ENCODE results near the gene CXCL17.
"Not testable (repeated sequence)": the region's sequence is repeated elsewhere in the genome, so short reads cannot be mapped to it uniquely, and the experiment has no call there.

The CXCL17 gene, protein sequence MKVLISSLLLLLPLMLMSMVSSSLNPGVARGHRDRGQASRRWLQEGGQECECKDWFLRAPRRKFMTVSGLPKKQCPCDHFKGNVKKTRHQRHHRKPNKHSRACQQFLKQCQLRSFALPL

GRCh38 chr19:42442833-42443232 is at the start of gene CXCL17:
TSS of gene CXCL17 (minus strand) at chr19:42442946. CDS start at chr19:42442832, 114 bp downstream.
- no peak for DNase-seq

- DNase-seq, result no peak
Observed at GRCh38 chr19:42488783-42489521, 46.2 kb upstream of the CXCL17 start.

DNA sequence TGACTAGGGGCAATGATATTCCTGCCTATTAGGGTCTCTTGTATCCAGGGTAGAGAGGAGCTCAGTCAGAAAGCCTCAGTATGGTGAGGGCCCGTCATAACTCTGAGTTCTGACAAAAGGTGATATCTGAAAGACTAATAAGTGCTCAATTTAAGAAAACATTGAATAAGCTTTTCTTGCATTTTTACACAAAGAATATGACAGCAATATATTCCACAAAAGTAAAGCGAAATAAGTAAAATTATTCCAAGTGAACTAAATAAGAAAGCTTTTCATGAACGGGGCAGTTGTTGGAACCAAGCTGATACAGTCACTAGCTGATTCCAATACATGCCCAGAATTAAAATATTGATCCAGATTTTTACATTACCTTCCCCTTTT is 45.0 kb upstream of the CXCL17 start:
- no peak for DNase-seq

GRCh38 chr19:42487032-42487797 is 44.5 kb upstream of the CXCL17 start:
- DNase-seq, result no peak

DNA sequence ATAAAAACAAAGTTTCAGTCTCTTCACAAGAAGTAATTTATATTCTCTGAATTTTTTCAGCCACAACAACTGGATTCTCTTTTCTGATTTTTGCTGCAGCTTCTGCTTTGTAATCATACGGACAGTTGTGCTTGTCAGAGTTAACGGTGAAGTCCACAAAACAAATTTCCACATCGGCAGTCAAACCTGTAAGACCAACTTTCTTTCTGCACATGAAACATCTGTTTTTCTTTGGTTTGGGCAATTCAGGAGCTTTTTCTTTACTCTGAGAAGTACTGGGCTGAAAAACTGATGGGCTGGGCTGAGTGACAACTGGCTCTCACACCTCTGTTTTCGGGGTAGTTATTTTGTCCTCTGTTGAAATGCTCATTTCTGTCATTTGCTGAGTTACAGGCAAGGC is 42.3 kb upstream of the CXCL17 start:
- not testable (repeated sequence) for DNase-seq

GRCh38 chr19:42480335-42481095 is 37.8 kb upstream of the CXCL17 start:
- no peak for DNase-seq

DNA sequence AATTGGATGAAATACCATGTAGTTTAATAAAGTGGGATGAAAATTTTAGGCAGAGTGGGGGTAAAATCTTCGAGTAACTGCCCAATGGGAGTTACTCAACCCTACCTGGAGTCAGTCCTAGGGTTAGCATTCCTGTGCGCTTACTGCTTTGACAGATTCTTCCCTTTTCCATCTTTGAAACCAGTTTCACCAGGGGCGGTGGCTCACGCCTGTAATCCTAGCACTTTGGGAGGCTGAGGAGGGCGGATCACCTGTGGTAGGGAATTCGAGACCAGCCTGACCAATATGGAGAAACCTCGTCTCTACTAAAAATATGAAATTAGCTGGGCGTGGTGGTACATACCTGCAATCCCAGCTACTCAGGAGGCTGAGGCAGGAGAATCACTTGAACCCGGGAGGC is 37.0 kb upstream of the CXCL17 start:
- DNase-seq, result no peak

DNA sequence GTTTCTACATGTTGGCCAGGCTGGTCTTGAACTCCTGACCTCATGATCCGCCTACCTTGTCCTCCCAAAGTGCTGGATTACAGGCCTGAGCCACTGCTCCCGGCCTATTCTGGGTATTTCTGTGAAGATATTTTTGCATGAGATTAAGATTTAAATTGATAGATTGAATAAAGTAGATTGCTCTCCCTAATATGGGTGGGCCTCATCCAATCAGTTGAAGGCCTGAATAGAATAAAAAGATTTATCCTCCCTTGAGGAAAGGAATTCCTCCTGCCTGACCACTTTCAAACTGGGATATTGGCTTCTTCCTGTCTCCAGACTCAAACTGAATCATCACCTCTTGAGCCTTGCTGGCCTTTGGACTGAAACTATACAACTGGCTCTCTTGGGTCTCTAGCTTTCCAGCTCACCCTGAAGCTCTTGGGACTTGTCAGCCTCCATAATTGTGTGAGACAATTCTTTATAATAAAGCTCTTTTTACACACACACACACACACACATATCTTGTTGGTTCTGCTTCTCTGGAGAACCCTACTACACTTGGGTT is 36.1 kb upstream of the CXCL17 start:
- no peak for DNase-seq

GRCh38 chr19:42477933-42478332 is 35.2 kb upstream of the CXCL17 start:
- DNase-seq, result no peak

GRCh38 chr19:42477117-42477516 is 34.4 kb upstream of the CXCL17 start:
- no peak for DNase-seq

- DNase-seq, result no peak
Observed at GRCh38 chr19:42475366-42475765, 32.6 kb upstream of the CXCL17 start.

DNA sequence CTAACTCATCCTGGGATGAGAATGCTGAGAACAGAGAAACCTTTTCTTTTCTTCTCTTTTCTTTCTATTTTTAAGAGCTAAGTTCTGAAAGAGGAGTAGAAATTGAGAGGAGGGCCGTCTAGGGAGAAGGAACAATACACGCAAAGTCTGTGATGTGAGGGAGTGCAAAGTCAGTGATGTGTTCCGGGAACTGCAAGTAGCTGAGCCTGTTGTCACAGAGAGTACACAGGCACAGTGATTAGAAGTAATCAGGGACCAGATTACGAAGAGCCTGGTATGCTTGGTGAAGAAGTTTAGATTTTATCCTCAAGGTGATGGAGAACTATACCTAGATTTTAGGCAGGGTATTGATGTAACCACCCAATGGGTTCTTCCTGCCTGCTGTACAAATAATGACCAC is 32.0 kb upstream of the CXCL17 start:
- DNase-seq, result no peak

DNA sequence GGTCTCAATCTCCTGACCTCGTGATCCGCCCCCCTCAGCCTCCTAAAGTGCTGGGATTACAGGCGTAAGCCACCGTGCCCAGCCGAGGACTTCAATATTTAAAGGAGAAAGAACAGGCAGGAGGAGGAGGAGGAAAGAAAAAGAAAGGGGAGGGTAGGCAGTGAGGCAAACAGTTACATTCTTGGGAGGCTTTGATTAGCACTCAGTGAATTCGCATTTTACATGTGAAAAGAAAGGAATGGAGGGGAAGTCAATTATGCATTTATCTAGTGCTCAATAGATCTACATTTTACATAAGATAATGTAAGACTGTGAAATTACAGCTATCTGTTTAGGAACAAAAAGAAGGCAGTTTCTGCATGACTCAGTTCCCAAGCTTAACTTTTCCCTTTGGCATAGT is 30.9 kb upstream of the CXCL17 start:
- no peak for DNase-seq

- no peak for DNase-seq
Observed at GRCh38 chr19:42472402-42473147, 29.8 kb upstream of the CXCL17 start.

- no peak for DNase-seq
Observed at GRCh38 chr19:42471554-42472249, 29.0 kb upstream of the CXCL17 start.

DNA sequence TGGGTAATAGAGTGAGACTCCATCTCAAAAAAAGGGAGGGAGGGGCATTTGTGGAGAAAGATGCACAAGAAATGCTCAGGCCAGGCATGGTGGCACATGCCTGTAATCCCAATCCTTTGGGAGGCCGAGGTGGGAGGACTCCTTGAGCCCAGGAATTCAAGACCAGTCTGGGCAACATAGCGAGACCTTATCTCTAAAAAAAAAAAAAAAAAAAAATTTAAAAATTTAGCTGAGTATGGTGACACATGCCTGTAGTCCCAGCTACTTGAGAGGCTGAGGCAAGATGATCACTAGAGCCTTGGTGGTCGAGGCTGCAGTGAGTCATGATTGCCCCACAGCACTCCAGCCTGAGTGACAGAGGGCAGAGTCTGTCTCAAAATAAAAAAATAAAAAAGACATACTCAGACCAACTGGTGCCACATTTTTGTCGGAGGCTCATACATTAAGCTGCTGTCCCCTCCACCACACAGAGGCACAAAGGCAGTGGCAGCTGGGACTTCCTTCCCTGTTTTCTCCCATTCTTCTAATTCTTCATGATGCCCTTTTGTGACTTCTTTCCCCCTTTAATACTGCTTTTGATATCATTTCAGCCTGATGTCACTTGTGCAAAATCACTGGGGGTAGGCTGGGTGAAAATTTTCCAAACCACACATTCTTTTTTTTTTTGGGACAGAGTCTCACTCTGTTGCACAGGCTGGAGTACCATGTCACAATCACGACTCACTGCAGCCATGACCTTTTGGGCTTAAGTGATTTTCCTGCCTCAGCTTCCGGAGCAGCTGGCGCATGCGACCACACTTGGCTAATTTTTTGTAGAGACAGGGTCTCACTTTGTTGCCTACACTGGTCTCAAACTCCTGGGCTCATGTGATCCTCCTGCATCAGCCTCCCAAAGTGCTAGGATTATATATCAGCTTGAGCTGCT is 26.8 kb upstream of the CXCL17 start:
- no peak for DNase-seq

DNA sequence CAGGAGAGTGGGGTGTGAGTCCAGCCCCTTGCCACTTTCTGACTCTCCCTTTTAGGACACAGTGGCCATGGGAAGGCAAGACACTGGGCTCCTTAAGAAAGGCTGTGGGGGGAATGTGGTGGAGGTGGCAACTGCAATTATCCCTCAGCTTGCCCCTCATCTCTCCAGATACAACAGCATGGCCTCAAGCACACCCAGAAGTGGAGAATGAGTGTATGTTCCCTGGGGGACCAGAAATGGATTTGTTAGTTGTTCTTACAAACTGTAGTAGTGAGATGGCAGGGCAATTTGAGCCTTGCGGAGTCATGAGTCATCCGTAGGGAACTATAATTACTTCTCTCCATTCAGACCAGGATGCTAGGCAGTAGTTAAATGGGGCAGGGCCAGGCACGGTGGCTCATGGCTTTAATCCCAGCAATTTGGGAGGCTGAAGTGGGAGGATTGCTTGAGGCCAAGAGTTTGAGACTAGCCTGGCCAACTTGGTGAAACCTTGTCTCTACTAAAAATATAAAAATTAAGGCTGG is 25.6 kb upstream of the CXCL17 start:
- DNase-seq, result peak; percentile 48

DNA sequence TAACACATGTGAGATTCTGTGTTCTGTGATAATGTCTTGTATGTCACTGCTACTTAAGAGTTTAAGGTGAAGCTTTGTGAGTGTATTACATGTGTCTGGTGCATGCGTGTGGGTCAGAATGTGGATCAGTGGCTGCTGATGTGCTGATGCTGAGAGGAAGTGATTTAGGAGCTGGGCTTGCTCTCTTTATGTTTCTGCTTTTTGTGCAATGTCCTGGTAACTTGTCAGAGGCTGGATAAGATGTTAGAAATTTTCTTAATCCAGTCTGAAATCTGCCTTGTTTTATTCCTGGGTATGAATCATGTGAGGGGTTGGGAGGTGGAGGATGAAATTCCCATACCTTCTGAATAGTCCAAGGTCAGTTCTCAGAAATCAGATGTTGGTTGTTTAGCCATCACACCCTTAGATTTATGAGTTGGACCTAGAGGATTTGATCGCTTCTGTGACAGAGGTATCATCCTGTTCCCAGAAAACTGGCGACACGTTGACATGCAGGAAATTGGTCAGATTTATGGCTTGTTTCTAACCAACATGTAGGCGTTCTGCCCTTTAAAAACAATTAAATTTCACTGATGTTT is 24.5 kb upstream of the CXCL17 start:
- DNase-seq, result no peak

DNA sequence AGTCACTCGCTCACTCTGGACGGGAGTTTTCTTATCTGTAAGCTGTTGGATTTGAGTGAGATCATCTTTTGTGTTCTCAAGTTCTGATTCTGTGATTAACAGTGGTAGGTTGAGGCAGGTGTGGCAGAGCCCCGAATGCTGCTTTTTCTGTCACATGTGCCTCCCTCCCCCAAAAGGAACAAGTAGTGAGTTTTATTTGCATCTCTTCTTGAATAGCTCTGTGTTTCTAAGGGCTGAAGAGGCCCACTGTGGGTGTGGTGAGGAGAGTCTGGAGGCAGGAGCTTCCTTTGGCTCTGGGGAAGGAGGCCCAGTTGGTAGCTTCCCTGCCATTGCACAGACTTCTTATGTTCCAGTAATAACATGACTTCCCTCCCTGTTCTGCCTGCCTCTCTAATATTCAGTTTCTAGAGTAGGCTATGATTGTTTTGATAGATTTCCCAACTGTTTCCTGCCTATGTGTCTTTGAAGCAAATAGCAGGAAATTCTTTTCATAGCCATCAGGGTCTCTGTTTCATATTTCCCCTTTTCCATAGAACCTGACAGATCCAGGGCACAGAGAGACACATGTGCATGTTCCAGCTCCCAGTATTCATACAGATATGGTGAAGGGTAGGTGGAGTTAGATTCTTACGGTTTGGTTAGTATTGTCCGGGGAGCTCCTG is 23.9 kb upstream of the CXCL17 start:
- DNase-seq, result no peak
